IPS DF 6.9 (cell line): ENCODE results near the gene OMP.

Source experiments
- DNase-seq: peaks from one replicate; pipeline ENCODE4 v3.0.0-alpha.2; 2013; ENCODE audit warnings: low read depth, low spot score
- H3K27ac ChIP-seq: one replicate; pipeline ENCODE4 v1.5.1; 2013; ENCODE audit warnings: low read length, control low read depth
- H3K27me3 ChIP-seq: 2 replicates; pipeline ENCODE4 v1.6.1; 2013; ENCODE audit warnings: mild to moderate bottlenecking, low read length; ENCODE audit not compliant: control insufficient read depth, insufficient read depth
- H3K36me3 ChIP-seq: 2 replicates; pipeline ENCODE4 v1.6.1; 2013; ENCODE audit warnings: low read length; ENCODE audit not compliant: control insufficient read depth, insufficient read depth
- H3K4me1 ChIP-seq: 2 replicates; pipeline ENCODE4 v1.6.1; 2013; ENCODE audit warnings: low read length; ENCODE audit not compliant: control insufficient read depth, insufficient read depth
- H3K4me3 ChIP-seq: 2 replicates; pipeline ENCODE4 v1.5.1; 2013; ENCODE audit warnings: mild to moderate bottlenecking, low read length
- H3K9me3 ChIP-seq: 2 replicates; pipeline ENCODE4 v1.6.1; 2013; ENCODE audit warnings: low read length, inconsistent platforms; ENCODE audit not compliant: control insufficient read depth, insufficient read depth
- WGBS: extraction: QIAGEN DNeasy Blood & Tissue Kit; methylation state at CpG from one replicate; pipeline ENCODE4 v1.1.7; 2013; ENCODE audit warnings: mixed read lengths, missing lambda C conversion rate; ENCODE audit not compliant: insufficient read length, insufficient coverage; 5-methylcytosine and 5-hydroxymethylcytosine counted together

The OMP gene

DNA sequence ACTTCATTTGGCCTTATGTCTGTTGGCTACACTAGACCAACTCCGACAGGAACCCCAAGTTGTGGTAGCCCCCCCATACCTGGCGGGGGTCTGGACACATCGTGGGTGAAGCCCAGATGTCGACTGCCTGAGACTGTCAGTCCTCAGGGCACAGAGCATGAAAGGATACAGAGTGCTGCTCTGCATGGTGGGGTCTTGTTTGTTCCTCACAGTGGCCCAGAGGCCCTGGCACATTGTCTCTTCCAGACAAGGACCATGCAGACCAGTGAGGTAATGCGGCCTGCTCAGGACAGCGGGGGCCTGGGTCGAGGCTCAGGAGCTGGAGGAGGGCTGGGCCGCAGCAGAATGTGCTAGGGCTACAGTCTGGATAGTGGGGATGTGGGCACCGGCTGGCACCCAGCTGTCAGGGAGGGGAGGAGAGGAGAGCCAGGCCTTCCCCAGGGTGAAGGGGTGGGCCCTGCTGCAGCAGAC lies 21.2 kb upstream of the OMP start:
- H3K27ac ChIP-seq: no peak overlapping the region
- no peaks in the 10 kb centered on the region for H3K27me3 ChIP-seq
- no peaks in the 10 kb centered on the region for H3K4me1 ChIP-seq
- no CpG with 5 or more reads among the region's 9 CpGs for WGBS
- no peaks in the 10 kb centered on the region for H3K36me3 ChIP-seq
- H3K9me3 ChIP-seq: no peaks in the 10 kb centered on the region
- no peak for DNase-seq
- no peak overlapping the region for H3K4me3 ChIP-seq

DNA sequence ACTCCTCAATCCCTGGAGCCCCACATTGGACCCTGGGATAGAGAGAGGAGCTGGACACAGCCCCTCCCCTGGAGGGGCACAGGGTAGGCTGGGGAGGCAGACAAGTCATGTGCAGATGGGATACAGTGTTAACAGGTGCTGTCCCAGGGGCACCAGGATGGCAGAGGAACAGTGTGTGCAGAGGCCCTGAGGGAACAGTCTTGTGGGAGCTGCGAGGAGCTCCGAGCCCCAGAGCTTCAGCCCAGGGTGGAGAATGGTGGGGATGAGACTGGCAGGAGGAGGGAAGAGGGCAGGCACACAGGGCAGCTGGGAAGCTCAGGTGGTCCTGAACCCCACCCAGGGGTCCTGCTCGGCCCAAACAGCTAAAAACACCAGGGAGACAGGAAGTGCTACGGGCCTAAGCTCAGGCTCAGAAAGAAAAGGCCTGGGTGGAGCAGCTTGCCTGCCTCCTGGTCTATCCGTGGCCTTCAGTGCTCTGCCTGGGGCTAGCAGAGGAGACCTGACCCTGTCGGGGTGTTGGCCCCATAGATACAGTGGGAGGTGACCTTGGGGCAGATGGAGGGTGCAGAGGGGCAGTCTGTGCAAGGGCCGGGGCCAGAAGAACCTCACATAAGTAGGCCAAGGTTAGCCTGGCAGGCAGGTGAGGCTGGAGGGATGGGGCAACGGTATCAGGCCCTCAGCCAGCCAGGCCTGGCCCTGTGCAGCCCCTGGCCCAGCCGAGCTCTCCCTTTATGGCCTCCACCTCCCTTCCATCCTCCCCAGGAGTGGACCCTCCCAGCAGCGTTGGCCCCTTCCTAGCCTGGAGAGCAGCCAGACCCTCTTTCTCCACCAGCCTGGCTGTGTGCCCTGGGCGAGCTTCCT lies 20.4 kb upstream of the OMP start:
- H3K27ac ChIP-seq: no peak overlapping the region
- H3K36me3 ChIP-seq: no peaks in the 10 kb centered on the region
- no peak for DNase-seq
- no peak overlapping the region for H3K4me3 ChIP-seq
- H3K4me1 ChIP-seq: no peaks in the 10 kb centered on the region
- WGBS: no CpG with 5 or more reads among the region's 11 CpGs
- no peaks in the 10 kb centered on the region for H3K9me3 ChIP-seq
- no peaks in the 10 kb centered on the region for H3K27me3 ChIP-seq

DNA sequence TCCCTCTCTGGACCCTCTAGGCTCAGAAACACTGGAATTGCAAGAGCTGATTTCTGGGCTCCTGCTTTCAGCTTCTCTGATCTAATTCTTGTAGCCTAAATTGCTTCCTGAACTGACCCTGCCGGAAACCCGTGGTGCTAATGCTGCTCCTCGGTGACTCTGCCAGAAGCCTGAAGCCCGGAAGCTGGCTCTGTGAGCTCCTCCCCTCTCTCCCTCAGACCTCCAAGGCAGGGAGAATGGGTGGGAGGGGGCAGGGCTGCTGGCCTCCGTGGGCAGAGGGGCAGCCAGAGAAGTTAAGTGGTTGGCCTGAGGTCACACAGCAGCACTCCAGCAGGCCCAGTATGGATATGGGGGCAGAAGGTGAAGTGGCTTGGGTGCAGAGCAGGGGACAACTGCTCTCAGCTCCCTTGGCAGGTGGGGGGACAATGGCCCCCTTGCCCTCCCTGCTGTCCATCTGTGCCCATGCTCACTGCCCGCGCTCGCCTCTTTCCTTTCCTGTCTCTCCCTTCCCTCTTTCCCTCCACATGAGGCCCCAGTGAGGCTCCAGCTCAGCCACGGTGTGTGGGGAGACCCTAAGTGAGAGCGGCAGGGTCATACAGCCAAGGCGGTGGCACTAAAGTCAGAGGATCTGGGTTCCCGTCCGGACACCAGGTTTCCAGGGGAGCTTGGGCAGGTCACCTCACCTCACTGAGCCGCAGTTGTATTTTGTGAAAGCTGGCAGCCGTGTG lies 19.6 kb upstream of the OMP start:
- no peaks in the 10 kb centered on the region for H3K9me3 ChIP-seq
- H3K27me3 ChIP-seq: no peaks in the 10 kb centered on the region
- H3K27ac ChIP-seq: no peak overlapping the region
- no peak overlapping the region for H3K4me3 ChIP-seq
- DNase-seq: no peak
- H3K36me3 ChIP-seq: no peaks in the 10 kb centered on the region
- H3K4me1 ChIP-seq: no peaks in the 10 kb centered on the region
- no CpG with 5 or more reads among the region's 15 CpGs for WGBS

DNA sequence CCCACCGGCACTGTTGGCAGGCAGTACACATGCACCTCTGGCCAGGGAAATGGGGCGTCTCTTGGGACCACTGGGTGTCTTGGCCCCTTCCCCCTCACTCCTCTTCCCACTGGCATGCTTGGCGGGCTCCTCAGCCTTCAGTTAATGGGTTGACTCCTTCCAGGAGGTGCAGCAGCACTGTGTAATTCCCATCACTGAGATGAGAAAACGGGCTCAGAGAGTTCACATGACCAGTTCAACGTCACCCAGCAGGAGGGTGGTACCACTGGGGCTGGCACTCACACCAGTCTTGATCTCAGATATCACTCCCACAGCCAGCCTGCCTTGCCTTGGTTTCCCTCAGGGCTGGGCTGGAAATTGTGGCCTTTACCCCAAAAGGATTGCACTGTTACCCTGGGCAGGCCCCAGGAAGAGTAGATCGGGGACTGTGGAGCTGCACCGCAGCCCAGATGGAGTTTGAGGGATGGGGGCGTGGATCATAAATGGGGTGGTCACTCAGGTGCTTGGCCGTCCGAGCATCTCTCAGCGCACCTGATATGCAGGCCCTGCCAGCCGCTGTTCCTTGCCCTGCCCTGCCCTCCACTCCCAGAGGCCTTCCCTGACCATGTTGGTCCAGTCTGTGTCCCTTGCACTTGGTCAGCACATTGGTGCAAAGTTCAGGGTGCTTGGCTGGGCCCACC lies 18.9 kb upstream of the OMP start:
- Histone ChIP-seq H3K36me3 (no peaks in the 10 kb centered on the region), H3K4me3 (no peak overlapping the region), H3K9me3 (no peaks in the 10 kb centered on the region), H3K27ac (no peak overlapping the region), H3K4me1 (no peaks in the 10 kb centered on the region), H3K27me3 (no peaks in the 10 kb centered on the region)
- no peak for DNase-seq
- no CpG with 5 or more reads among the region's 12 CpGs for WGBS

DNA sequence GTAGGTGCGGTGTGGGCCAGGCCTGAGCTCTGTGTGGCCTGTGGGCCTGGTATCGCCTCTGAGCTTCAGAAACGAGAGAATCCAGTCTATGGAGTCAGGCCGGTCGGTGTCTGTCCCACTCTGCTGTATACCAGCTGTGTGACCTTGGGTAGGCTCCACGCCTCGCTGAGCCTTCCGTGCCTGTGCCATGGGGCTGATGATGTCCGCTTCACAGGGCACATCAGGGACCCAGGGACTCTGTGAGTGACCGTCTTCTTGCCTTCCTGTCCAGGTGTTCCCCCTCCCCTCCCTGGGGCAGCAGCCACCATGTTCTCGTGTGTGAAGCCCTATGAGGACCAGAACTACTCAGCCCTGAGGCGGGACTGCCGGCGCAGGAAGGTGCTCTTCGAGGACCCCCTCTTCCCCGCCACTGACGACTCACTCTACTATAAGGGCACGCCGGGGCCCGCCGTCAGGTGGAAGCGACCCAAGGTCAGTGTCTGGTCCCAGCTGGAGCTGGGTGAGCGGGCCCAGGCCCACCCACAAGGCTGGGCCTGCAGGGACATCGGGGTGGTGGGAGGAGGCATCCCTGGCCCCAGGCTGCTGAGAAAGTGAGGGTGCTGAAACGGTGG lies 18.0 kb upstream of the OMP start:
- Histone ChIP-seq H3K4me3 (no peak overlapping the region), H3K27me3 (no peaks in the 10 kb centered on the region), H3K4me1 (no peaks in the 10 kb centered on the region), H3K36me3 (no peaks in the 10 kb centered on the region), H3K9me3 (no peaks in the 10 kb centered on the region), H3K27ac (no peak overlapping the region)
- WGBS: no CpG with 5 or more reads among the region's 25 CpGs
- DNase-seq: no peak

DNA sequence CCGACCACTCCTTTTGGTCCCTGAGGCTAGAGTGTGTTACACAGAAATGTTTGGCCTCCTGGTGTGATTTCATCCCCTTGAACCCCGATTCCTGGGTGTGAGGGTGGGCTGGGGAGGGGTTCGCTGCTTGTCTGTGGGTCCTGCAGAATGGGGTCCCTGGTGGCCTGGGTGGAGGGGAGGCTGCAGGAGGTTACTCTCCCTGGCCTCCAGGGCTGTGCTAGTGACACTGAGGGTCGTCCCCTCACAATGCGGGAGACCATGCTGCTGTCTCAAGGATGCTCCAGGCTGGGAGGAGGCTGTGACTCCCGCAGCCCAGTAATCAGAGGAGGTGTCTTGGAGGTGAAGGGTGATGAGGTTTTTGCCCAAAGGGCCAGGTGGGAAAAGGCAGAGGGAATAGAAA lies 17.0 kb upstream of the OMP start:
- no CpG with 5 or more reads among the region's 6 CpGs for WGBS
- H3K27ac ChIP-seq: no peak overlapping the region
- no peak overlapping the region for H3K4me3 ChIP-seq
- H3K4me1 ChIP-seq: no peaks in the 10 kb centered on the region
- no peaks in the 10 kb centered on the region for H3K9me3 ChIP-seq
- no peaks in the 10 kb centered on the region for H3K36me3 ChIP-seq
- no peaks in the 10 kb centered on the region for H3K27me3 ChIP-seq
- DNase-seq: no peak

DNA sequence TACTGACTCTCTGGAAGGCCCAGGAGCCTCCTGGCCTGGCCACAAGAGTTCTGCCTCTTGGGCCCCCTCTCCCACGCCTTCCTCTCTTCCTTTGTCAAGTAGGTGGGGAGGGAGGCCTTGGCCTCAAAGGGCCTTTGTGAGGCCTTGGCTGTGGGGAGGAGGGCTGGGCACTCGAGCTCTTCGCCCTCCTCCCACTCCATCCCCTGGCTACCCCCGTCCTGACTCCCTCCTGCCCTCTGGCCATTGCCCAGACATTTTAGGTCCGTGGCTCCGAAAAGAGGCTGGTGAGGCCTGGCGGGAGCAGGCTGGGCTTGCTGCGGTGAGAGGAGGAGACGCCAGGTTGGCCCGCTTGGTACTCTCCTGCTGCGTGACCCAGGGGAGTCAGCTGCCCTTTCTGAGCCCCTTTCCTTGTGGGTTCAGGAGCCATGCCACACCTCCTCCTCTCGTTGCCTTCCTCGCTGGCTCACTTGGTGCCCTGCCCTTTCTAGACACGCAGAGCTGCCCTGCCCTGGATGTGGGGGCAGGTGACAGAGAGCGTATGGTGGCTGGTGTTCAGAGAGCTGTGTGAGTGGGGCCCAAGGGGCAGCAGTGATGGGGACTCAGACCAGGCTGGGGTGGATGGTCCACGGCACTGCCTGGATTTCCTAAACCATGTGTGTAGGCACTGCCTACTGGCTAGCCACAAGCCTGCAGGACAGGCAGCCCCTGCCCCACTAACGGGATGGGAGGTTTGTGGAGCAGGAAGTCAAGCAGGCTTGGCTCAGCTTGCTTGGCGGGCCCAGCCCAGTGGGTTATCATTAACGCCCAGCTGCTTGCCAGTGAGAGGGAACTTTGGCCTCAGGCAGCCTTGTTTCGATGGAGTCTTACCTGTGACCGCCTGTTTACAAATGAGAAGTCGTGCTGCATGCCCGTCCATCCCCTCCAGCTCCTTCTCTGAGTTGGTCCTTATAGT lies 15.8 kb upstream of the OMP start:
- Histone ChIP-seq H3K27ac (no peak overlapping the region), H3K27me3 (no peaks in the 10 kb centered on the region), H3K9me3 (no peaks in the 10 kb centered on the region), H3K36me3 (no peaks in the 10 kb centered on the region), H3K4me3 (no peak overlapping the region), H3K4me1 (no peaks in the 10 kb centered on the region)
- no CpG with 5 or more reads among the region's 23 CpGs for WGBS
- no peak for DNase-seq

DNA sequence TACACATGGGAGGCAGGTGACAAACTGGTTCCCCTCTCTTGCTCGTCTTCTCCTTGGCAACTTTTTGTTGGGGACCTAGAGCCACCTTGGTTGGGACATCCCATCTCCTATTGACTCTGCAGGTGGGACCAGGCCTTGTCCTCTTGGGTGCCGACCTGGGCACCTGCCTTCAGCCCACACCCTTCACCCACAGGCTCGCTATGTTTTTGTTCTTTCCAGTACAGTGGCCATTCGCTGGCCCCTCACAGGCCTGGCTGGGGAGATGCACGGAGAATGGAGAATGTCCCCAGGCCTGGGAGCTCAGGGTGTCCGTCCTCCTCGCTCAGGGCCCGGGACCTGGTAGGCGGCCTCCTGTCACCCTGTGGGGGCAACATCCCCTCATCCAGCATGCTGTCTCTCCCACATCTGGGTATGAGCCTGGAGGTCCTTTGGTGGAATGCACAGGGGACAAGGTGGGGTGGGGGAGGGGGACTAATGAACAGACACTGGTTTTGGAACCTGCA lies 14.9 kb upstream of the OMP start:
- Histone ChIP-seq H3K4me3 (no peak overlapping the region), H3K4me1 (no peaks in the 10 kb centered on the region), H3K27ac (no peak overlapping the region), H3K36me3 (no peaks in the 10 kb centered on the region), H3K27me3 (no peaks in the 10 kb centered on the region), H3K9me3 (no peaks in the 10 kb centered on the region)
- DNase-seq: no peak
- WGBS: no CpG with 5 or more reads among the region's 9 CpGs

DNA sequence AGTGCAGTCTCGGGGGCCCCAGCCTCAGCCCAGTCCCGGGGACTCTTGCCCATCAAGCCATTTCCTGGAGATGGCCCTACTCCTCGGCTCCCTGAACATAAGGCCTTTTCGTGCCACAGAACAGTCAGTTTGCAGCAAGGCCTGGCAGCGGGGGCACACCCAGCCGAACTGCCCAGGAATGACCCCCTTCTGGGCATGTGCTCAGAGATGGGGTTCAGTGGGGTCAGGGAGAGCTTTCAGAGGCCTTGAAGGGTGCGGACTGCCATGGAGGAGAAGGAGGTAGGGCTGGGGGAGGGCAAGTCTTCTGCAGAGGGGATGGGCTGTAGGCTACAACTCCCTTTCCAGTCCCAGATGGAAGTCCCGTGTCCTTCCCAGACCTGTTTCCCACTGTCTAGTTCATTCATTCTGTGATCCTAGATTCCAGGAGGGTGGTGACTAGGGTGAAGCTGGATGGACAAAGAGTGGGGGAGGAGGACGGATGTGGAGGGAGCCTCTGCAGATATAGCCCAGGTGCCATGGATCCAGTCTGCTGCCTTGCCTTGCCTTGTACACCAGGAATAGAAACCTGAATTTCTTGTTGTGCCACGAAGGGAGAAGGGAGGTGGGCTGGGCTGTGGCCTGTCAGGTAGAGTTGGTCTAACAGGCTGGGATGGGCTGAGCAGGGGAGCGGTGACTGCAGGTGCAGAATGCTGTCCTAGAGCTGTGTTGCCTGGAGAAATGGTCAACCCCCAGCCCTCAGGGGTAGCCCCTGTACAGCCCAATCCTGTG lies 14.2 kb upstream of the OMP start:
- WGBS: no CpG with 5 or more reads among the region's 11 CpGs
- no peaks in the 10 kb centered on the region for H3K27me3 ChIP-seq
- no peak overlapping the region for H3K4me3 ChIP-seq
- DNase-seq: no peak
- H3K36me3 ChIP-seq: no peaks in the 10 kb centered on the region
- H3K9me3 ChIP-seq: no peaks in the 10 kb centered on the region
- no peaks in the 10 kb centered on the region for H3K4me1 ChIP-seq
- no peak overlapping the region for H3K27ac ChIP-seq
